K562 (cell line): ENCODE measurements around the gene ACADSB. TPM values are rescaled to one million over a fixed set of nuclear protein-coding genes. Genes with fewer than 3 reads are reported as not detected.

Experiments used
- ATAC-seq: fragments of 200-7000 bp; cut with Tn5 transposase; 3 replicates; pipeline ENCODE4 v1.9.1; 2020; ENCODE audit warnings: moderate library complexity
- BruUV-seq: library from RNA; stranded (reverse); fragments of 400-500 nt; replicated peaks from 2 replicates; lab custom pipeline; 2021; lab: Mats Ljungman, UMichigan
- CTCF ChIA-PET: fragments of 300-600 bp; formaldehyde crosslinking; extraction: SDS; loops from one replicate; lab custom pipeline; 2021; ENCODE audit warnings: low intra/inter-chr PET ratio; lab: Yijun Ruan, JAX
- POLR2A ChIA-PET: fragments of 300-600, 350-650 bp; sonication (Branson Sonifier 250); formaldehyde crosslinking; extraction: SDS; loops from one replicate; lab custom pipeline; 2021; ENCODE audit warnings: antibody characterized with exemption, inconsistent platforms; lab: Yijun Ruan, JAX
- DNase-seq, 4 experiments: peaks; one replicate each; pipeline versions ENCODE4 v3.0.0 to v3.0.0-alpha.2; 2011 to 2018; ENCODE audit warnings: low spot score in 3 of 4, mixed read lengths in 3 of 4; ENCODE audit errors: extremely low read depth in 1 of 4
- FAIRE-seq: peaks from 2 replicates; lab custom pipeline; 2011; peaks lifted over from hg19 to GRCh38; lab: Jason Lieb, UNC
- H2AFZ ChIP-seq: 2 replicates; pipeline ENCODE4 v1.6.0; 2011; ENCODE audit warnings: low read depth, low read length, control low read depth, inconsistent platforms
- H3K27ac ChIP-seq: fragments of 200-600 bp; 3 replicates; pipeline ENCODE4 v1.8.0; 2011; ENCODE audit warnings: low read depth, mild to moderate bottlenecking, control low read depth, inconsistent platforms, low read length, moderate library complexity, mixed read lengths; ENCODE audit errors: extremely low read depth
- H3K27me3 ChIP-seq, 2 experiments: fragments of 300-600 bp in 1 of 2; 2 replicates in 1 of 2; 3 replicates in 1 of 2; pipeline versions ENCODE4 v1.6.0 to v1.8.0; 2011; ENCODE audit warnings: inconsistent platforms in 2 of 2, low read length in 2 of 2, mild to moderate bottlenecking in 1 of 2, mixed read lengths in 1 of 2, moderate library complexity in 1 of 2; ENCODE audit not compliant: control insufficient read depth in 2 of 2, insufficient read depth in 2 of 2
- H3K36me3 ChIP-seq: fragments of 300-600 bp; 3 replicates; pipeline ENCODE4 v1.8.0; 2011; ENCODE audit warnings: mild to moderate bottlenecking, low read length, inconsistent platforms; ENCODE audit not compliant: control insufficient read depth, insufficient read depth
- H3K4me1 ChIP-seq, 2 experiments: fragments of 200-600 bp in 1 of 2; replicated peaks in 1 of 2; 2 replicates in 1 of 2; 3 replicates in 1 of 2; pipeline versions ENCODE4 v1.5.1 to v1.8.0; 2011; ENCODE audit warnings: inconsistent platforms in 2 of 2, low read length in 2 of 2, mild to moderate bottlenecking in 1 of 2, mixed read lengths in 1 of 2, moderate library complexity in 1 of 2; ENCODE audit not compliant: control insufficient read depth in 2 of 2, insufficient read depth in 2 of 2
- H3K4me2 ChIP-seq: 2 replicates; pipeline ENCODE4 v1.6.1; 2011; ENCODE audit warnings: low read length, control low read depth, inconsistent platforms, mixed read lengths; ENCODE audit not compliant: insufficient read depth
- H3K4me3 ChIP-seq: fragments of 200-600 bp; sonication (generic), shearing (Covaris generic); 2 replicates; pipeline ENCODE4 v1.5.1; 2016; ENCODE audit warnings: control low read depth, inconsistent platforms
- H3K79me2 ChIP-seq: fragments of 200-600 bp; 3 replicates; pipeline ENCODE4 v1.8.0; 2011; ENCODE audit warnings: low read length, inconsistent platforms; ENCODE audit not compliant: control insufficient read depth, insufficient read depth
- H3K9ac ChIP-seq, 2 experiments: 2 replicates each; pipeline versions ENCODE4 v1.6.0 to v1.6.1; 2011; ENCODE audit warnings: low read depth in 2 of 2, low read length in 2 of 2, control low read depth in 1 of 2, inconsistent platforms in 1 of 2, mild to moderate bottlenecking in 1 of 2, mixed read lengths in 1 of 2; ENCODE audit not compliant: insufficient read depth in 1 of 2
- H3K9me1 ChIP-seq: one replicate; pipeline ENCODE4 v1.6.0; 2011; ENCODE audit warnings: inconsistent platforms, mild to moderate bottlenecking, low read length, moderate library complexity; ENCODE audit not compliant: control insufficient read depth, insufficient read depth
- H3K9me3 ChIP-seq: replicated peaks from 2 replicates; pipeline ENCODE4 v1.5.1; 2011; ENCODE audit warnings: low read depth, low read length, inconsistent platforms; ENCODE audit not compliant: control insufficient read depth, insufficient read depth
- H4K20me1 ChIP-seq: replicated peaks from 2 replicates; pipeline ENCODE4 v1.6.1; 2011; ENCODE audit warnings: low read length, inconsistent platforms, mixed read lengths; ENCODE audit not compliant: control insufficient read depth, insufficient read depth
- CREB1 ChIP-seq, 2 experiments: sonication (generic) in 1 of 2; formaldehyde crosslinking in 1 of 2; IDR thresholded peaks; 2 replicates each; pipeline versions ENCODE4 v1.6.1 to v1.8.0; 2012 to 2022; ENCODE audit warnings: inconsistent platforms in 1 of 2, mild to moderate bottlenecking in 1 of 2, missing genetic modification reagents in 1 of 2, moderate library complexity in 1 of 2
- MEF2A ChIP-seq: IDR thresholded peaks from 2 replicates; pipeline ENCODE4 v1.6.1; 2011; ENCODE audit warnings: low read depth, mild to moderate bottlenecking, low read length, moderate library complexity; ENCODE audit not compliant: control insufficient read depth
- PTBP1 ChIP-seq: fragments of 200-400 bp; formaldehyde crosslinking; IDR thresholded peaks from 2 replicates; pipeline ENCODE4 v1.6.1; 2017; ENCODE audit warnings: low read depth, low read length
- PYGO2 ChIP-seq: fragments of 450-650 bp; IDR thresholded peaks from 2 replicates; pipeline ENCODE4 v1.6.1; 2016; ENCODE audit warnings: mild to moderate bottlenecking, missing genetic modification characterization, moderate library complexity, missing compliant biosample characterization
- RNF2 ChIP-seq: sonication (generic); IDR thresholded peaks from 2 replicates; pipeline ENCODE4 v1.6.1; 2016
- SAFB ChIP-seq: fragments of 200-400 bp; formaldehyde crosslinking; IDR thresholded peaks from 2 replicates; pipeline ENCODE4 v1.6.1; 2017; ENCODE audit warnings: low read depth, low read length, borderline replicate concordance
- SMARCA5 ChIP-seq: fragments of 450-650 bp; IDR thresholded peaks from 2 replicates; pipeline ENCODE4 v1.6.1; 2016
- ZNF766 ChIP-seq: fragments of 200-800 bp; sonication (Bioruptor generic); conservative IDR thresholded peaks from 2 replicates; pipeline ENCODE4 v1.6.1; 2016; ENCODE audit warnings: missing genetic modification characterization, missing compliant biosample characterization
- WGBS: fragments of 100-300 bp; shearing (Covaris generic); methylation state at CpG from one replicate; pipeline ENCODE4 v1.1.6; 2016; ENCODE audit warnings: low coverage, mixed read lengths; ENCODE audit not compliant: insufficient coverage; ENCODE audit errors: missing lambda C conversion rate; 5-methylcytosine and 5-hydroxymethylcytosine counted together
- in situ Hi-C: fragments of 300-500 bp; cut with MboI; formaldehyde crosslinking; loops from 4 replicates; pipeline ENCODE4 v1.15.0; 2018; ENCODE audit warnings: inconsistent platforms, mixed read lengths
- intact Hi-C: fragments of 100-400 bp; cut with micrococcal nuclease; formaldehyde crosslinking; loops from 2 replicates; pipeline ENCODE4 v1.14.2; 2022
- polyA plus RNA-seq, 8 experiments: library from polyadenylated mRNA; depleted of rRNA in 4 of 8; stranded (reverse) in 5 of 8; unstranded in 3 of 8; fragments of >200 nt; fragmentation: Nextera tagmentation in 2 of 8; fragmentation: Illumina TruSeq in 1 of 8; extraction: Ambion mirVana in 2 of 8; extraction: Trizol in 1 of 8; gene quantifications; 2 replicates each; pipeline versions ENCODE4 v1.2.1 to v1.2.3, GENCODE V29; 2011 to 2014; ENCODE audit warnings: inconsistent platforms in 1 of 8, missing spikeins in 1 of 8
- total RNA-seq, 7 experiments: library from RNA; depleted of rRNA in 6 of 7; stranded (reverse); fragments of >200 nt in 6 of 7; fragmentation: Illumina TruSeq in 2 of 7; extraction: Trizol in 2 of 7; gene quantifications; 2 replicates each; pipeline versions ENCODE4 v1.2.1 to v1.2.3, GENCODE V29; 2011 to 2021; ENCODE audit warnings: low replicate concordance in 1 of 7

Gene ACADSB
- total and polyA plus RNA-seq, 9 of the 15 experiments (the other 6 are each of a cell fraction or from before 2014, with no cell fraction given), result 2.9 to 9.1 (median 5.8) TPM

GRCh38 chr10:122974023-122974422 lies 34.8 kb upstream of the ACADSB start:
- TF ChIP-seq ZNF766 (CRISPR knock-in tag), result peak; percentile 51; the same call in 1 of the 2 replicates
- no peak for TF ChIP-seq PTBP1
- CTCF ChIA-PET, result no interaction called here

GRCh38 chr10:122974543-122975064 lies 34.2 kb upstream of the ACADSB start:
- Histone ChIP-seq H4K20me1 (no peaks in the 10 kb centered on the region), H3K9me3 (no peaks in the 10 kb centered on the region), H3K27me3 (no peaks in the 10 kb centered on the region), H3K4me1 (peaks cover 0 to 5% of the 10 kb centered on the region in 2 experiments; a peak in 2 of 5 replicates), H3K4me2 (no peak overlapping the region), H3K27ac (no peak overlapping the region), H2AFZ (no peak overlapping the region), H3K9ac (no peak overlapping the region), H3K36me3 (no peaks in the 10 kb centered on the region), H3K79me2 (no peaks in the 10 kb centered on the region), H3K9me1 (no peaks in the 10 kb centered on the region), H3K4me3 (no peak overlapping the region)
- ChIA-PET POLR2A (no interaction called here), CTCF (no interaction called here)
- DNase-seq (no peak), ATAC-seq (no peak), FAIRE-seq (no peak)
- in situ Hi-C loops (no loop called here), intact Hi-C loops (no loop called here)
- 59% methylated on average over 3 of the region's 3 CpGs for WGBS
- no TSS peak for BruUV-seq
- no peak for TF ChIP-seq SMARCA5
- TF ChIP-seq RNF2, result no peak
- no peak for TF ChIP-seq SAFB
- no peak for TF ChIP-seq CREB1 (IDR thresholded peaks at IDR 0.05)
- no peak for TF ChIP-seq CREB1 (CRISPR knock-in tag; IDR thresholded peaks at IDR 0.05)
- no peak for TF ChIP-seq MEF2A
- TF ChIP-seq PYGO2 (tag), result no peak

More at GRCh38 chr10:122974023-122974422, 34.8 kb upstream of the ACADSB start:
- no peak for DNase-seq
- Histone ChIP-seq H3K9ac (no peak overlapping the region), H3K9me3 (no peaks in the 10 kb centered on the region), H4K20me1 (no peaks in the 10 kb centered on the region), H3K79me2 (no peaks in the 10 kb centered on the region), H3K4me2 (no peak overlapping the region), H2AFZ (no peak overlapping the region), H3K4me1 (no peaks in the 10 kb centered on the region), H3K4me3 (no peak overlapping the region), H3K9me1 (no peaks in the 10 kb centered on the region), H3K36me3 (no peaks in the 10 kb centered on the region), H3K27me3 (no peaks in the 10 kb centered on the region), H3K27ac (no peak overlapping the region)
- WGBS, result 61% methylated on average over 4 of the region's 5 CpGs
- no peak for ATAC-seq
- no peak for FAIRE-seq
- POLR2A ChIA-PET, result no interaction called here
- intact Hi-C loops (no loop called here), in situ Hi-C loops (no loop called here)
- no TSS peak for BruUV-seq
